ENCODE measurements around the gene ENKD1.
A peak's percentile ranks its signal among the peaks of the same experiment; 100 is the strongest.
"Not testable (repeated sequence)": the region's sequence is repeated elsewhere in the genome, so short reads cannot be mapped to it uniquely, and the experiment has no call there.

Gene ENKD1

GRCh38 chr16:67694611-67695010 is 28.1 kb upstream of the ENKD1 start:
- Mint-ChIP-seq H3K36me3 (ENCODE audit: low read depth) (peaks cover 10% of the 10 kb centered on the region), H3K4me3 (no peak overlapping the region)

GRCh38 chr16:67693517-67694285 is 27.2 kb upstream of the ENKD1 start:
- not testable (repeated sequence) for H3K27ac Mint-ChIP-seq; H3K4me1 Mint-ChIP-seq (ENCODE audit: low read depth); H3K4me3 Mint-ChIP-seq; H3K36me3 Mint-ChIP-seq (ENCODE audit: low read depth); H3K9me3 Mint-ChIP-seq; H3K27me3 Mint-ChIP-seq

More at GRCh38 chr16:67694611-67695010, 28.1 kb upstream of the ENKD1 start:
- Mint-ChIP-seq H3K9me3 (no peaks in the 10 kb centered on the region), H3K27me3 (no peaks in the 10 kb centered on the region), H3K27ac (no peak overlapping the region), H3K4me1 (ENCODE audit: low read depth) (no peaks in the 10 kb centered on the region)

- H3K4me3 Mint-ChIP-seq: no peak overlapping the region
- H3K27me3 Mint-ChIP-seq: no peaks in the 10 kb centered on the region
- peaks cover 13% of the 10 kb centered on the region for H3K36me3 Mint-ChIP-seq (ENCODE audit: low read depth)
- no peak overlapping the region for H3K27ac Mint-ChIP-seq
- H3K9me3 Mint-ChIP-seq: no peaks in the 10 kb centered on the region
- peaks cover 5% of the 10 kb centered on the region for H3K4me1 Mint-ChIP-seq (ENCODE audit: low read depth)
These were observed 19.0 kb upstream of the ENKD1 start for GRCh38 chr16:67685388-67686112.

GRCh38 chr16:67683767-67684166 is 17.2 kb upstream of the ENKD1 start:
- H3K9me3 Mint-ChIP-seq: no peaks in the 10 kb centered on the region
- H3K27ac Mint-ChIP-seq: no peak overlapping the region
- H3K27me3 Mint-ChIP-seq: no peaks in the 10 kb centered on the region
- H3K4me1 Mint-ChIP-seq (ENCODE audit: low read depth): peaks cover 5% of the 10 kb centered on the region
- H3K36me3 Mint-ChIP-seq (ENCODE audit: low read depth): peaks cover 13% of the 10 kb centered on the region
- H3K4me3 Mint-ChIP-seq: no peak overlapping the region

GRCh38 chr16:67679935-67680897 is 13.7 kb upstream of the ENKD1 start:
- Mint-ChIP-seq H3K4me3 (no peak overlapping the region), H3K36me3 (ENCODE audit: low read depth) (peaks cover 9% of the 10 kb centered on the region), H3K27ac (no peak overlapping the region), H3K4me1 (ENCODE audit: low read depth) (no peaks in the 10 kb centered on the region), H3K27me3 (no peaks in the 10 kb centered on the region), H3K9me3 (no peaks in the 10 kb centered on the region)

GRCh38 chr16:67678354-67679023 is 11.9 kb upstream of the ENKD1 start:
- no peaks in the 10 kb centered on the region for H3K27me3 Mint-ChIP-seq
- no peak overlapping the region for H3K27ac Mint-ChIP-seq
- H3K4me3 Mint-ChIP-seq: no peak overlapping the region
- no peaks in the 10 kb centered on the region for H3K4me1 Mint-ChIP-seq (ENCODE audit: low read depth)
- no peaks in the 10 kb centered on the region for H3K9me3 Mint-ChIP-seq
- H3K36me3 Mint-ChIP-seq (ENCODE audit: low read depth): peaks cover 3% of the 10 kb centered on the region

- peaks cover under 1% of the 10 kb centered on the region for H3K4me1 Mint-ChIP-seq (ENCODE audit: low read depth)
- H3K27ac Mint-ChIP-seq: no peak overlapping the region
- H3K27me3 Mint-ChIP-seq: no peaks in the 10 kb centered on the region
- no peaks in the 10 kb centered on the region for H3K36me3 Mint-ChIP-seq (ENCODE audit: low read depth)
- no peak overlapping the region for H3K4me3 Mint-ChIP-seq
- no peaks in the 10 kb centered on the region for H3K9me3 Mint-ChIP-seq
These were observed 11.2 kb upstream of the ENKD1 start for GRCh38 chr16:67677712-67678111.

- no peaks in the 10 kb centered on the region for H3K36me3 Mint-ChIP-seq (ENCODE audit: low read depth)
- H3K4me1 Mint-ChIP-seq (ENCODE audit: low read depth): peaks cover 3% of the 10 kb centered on the region
- H3K27me3 Mint-ChIP-seq: no peaks in the 10 kb centered on the region
- H3K9me3 Mint-ChIP-seq: no peaks in the 10 kb centered on the region
- H3K4me3 Mint-ChIP-seq: no peak overlapping the region
- H3K27ac Mint-ChIP-seq: no peak overlapping the region
These were observed 10.4 kb upstream of the ENKD1 start for GRCh38 chr16:67676939-67677338.

- Mint-ChIP-seq H3K27me3 (no peaks in the 10 kb centered on the region), H3K36me3 (ENCODE audit: low read depth) (no peaks in the 10 kb centered on the region), H3K9me3 (no peaks in the 10 kb centered on the region), H3K4me1 (ENCODE audit: low read depth) (peaks cover 3% of the 10 kb centered on the region), H3K4me3 (no peak overlapping the region), H3K27ac (no peak overlapping the region)
These were observed 10.0 kb upstream of the ENKD1 start for GRCh38 chr16:67676516-67676915.

- H3K4me1 Mint-ChIP-seq (ENCODE audit: low read depth): peaks cover 3% of the 10 kb centered on the region
- H3K9me3 Mint-ChIP-seq: no peaks in the 10 kb centered on the region
- no peak overlapping the region for H3K4me3 Mint-ChIP-seq
- no peak overlapping the region for H3K27ac Mint-ChIP-seq
- H3K27me3 Mint-ChIP-seq: no peaks in the 10 kb centered on the region
- no peaks in the 10 kb centered on the region for H3K36me3 Mint-ChIP-seq (ENCODE audit: low read depth)
These were observed 9.4 kb upstream of the ENKD1 start for GRCh38 chr16:67675999-67676398.

GRCh38 chr16:67675579-67675935 is 9.0 kb upstream of the ENKD1 start:
- Mint-ChIP-seq H3K27ac (no peak overlapping the region), H3K36me3 (ENCODE audit: low read depth) (no peaks in the 10 kb centered on the region), H3K9me3 (no peaks in the 10 kb centered on the region)

GRCh38 chr16:67674851-67675578 is 8.5 kb upstream of the ENKD1 start:
- H3K27ac Mint-ChIP-seq: no peak overlapping the region
- H3K36me3 Mint-ChIP-seq (ENCODE audit: low read depth): no peaks in the 10 kb centered on the region
- H3K4me1 Mint-ChIP-seq (ENCODE audit: low read depth): peaks cover 3% of the 10 kb centered on the region
- no peaks in the 10 kb centered on the region for H3K27me3 Mint-ChIP-seq
- H3K4me3 Mint-ChIP-seq: no peak overlapping the region
- no peaks in the 10 kb centered on the region for H3K9me3 Mint-ChIP-seq

More at GRCh38 chr16:67675579-67675935, 9.0 kb upstream of the ENKD1 start:
- Mint-ChIP-seq H3K4me3 (no peak overlapping the region), H3K27me3 (no peaks in the 10 kb centered on the region), H3K4me1 (ENCODE audit: low read depth) (peaks cover 3% of the 10 kb centered on the region)

GRCh38 chr16:67673712-67674580 is 7.4 kb upstream of the ENKD1 start:
- no peak overlapping the region for H3K4me3 Mint-ChIP-seq
- peaks cover 10% of the 10 kb centered on the region for H3K4me1 Mint-ChIP-seq (ENCODE audit: low read depth)
- H3K27me3 Mint-ChIP-seq: no peaks in the 10 kb centered on the region
- no peaks in the 10 kb centered on the region for H3K9me3 Mint-ChIP-seq
- peak overlapping the region; percentile 12 for H3K27ac Mint-ChIP-seq
- no peaks in the 10 kb centered on the region for H3K36me3 Mint-ChIP-seq (ENCODE audit: low read depth)
